Activated B cell treated with CpG ODN at 0.5 μM for 24 hours (primary cell): Measurements from ENCODE around the gene LRP4. TPM values are rescaled to one million over a fixed set of nuclear protein-coding genes. Genes with fewer than 3 reads are reported as not detected.

Source experiments
- ATAC-seq: fragments of 200-7000 bp; cut with Tn5 transposase; one replicate; pipeline ENCODE4 v1.10.0; 2021; ENCODE audit warnings: low read depth, mild to moderate bottlenecking, moderate library complexity
- CTCF ChIA-PET: fragments of 350-600 bp; sonication (Branson Sonifier 250); formaldehyde crosslinking; loops from one replicate; lab custom pipeline; 2021; ENCODE audit warnings: antibody characterized with exemption; lab: Charles Lee
- POLR2A ChIA-PET: fragments of 350-600 bp; sonication (Branson Sonifier 250); formaldehyde crosslinking; loops from one replicate; lab custom pipeline; 2021; ENCODE audit warnings: antibody characterized with exemption; lab: Charles Lee
- DNase-seq: peaks from one replicate; pipeline ENCODE4 v3.0.0; 2022
- H3K27ac Mint-ChIP-seq: one replicate; pipeline ENCODE4 v1.8.0; 2020; ENCODE audit warnings: mixed read lengths
- H3K27me3 Mint-ChIP-seq: one replicate; pipeline ENCODE4 v1.8.0; 2021; ENCODE audit warnings: mixed read lengths
- H3K36me3 Mint-ChIP-seq: one replicate; pipeline ENCODE4 v1.8.0; 2021; ENCODE audit warnings: low read depth, mixed read lengths
- H3K4me1 Mint-ChIP-seq: one replicate; pipeline ENCODE4 v1.8.0; 2021; ENCODE audit warnings: mixed read lengths
- H3K4me3 Mint-ChIP-seq: one replicate; pipeline ENCODE4 v1.8.0; 2020; ENCODE audit warnings: mild to moderate bottlenecking, mixed read lengths
- H3K9me3 Mint-ChIP-seq: one replicate; pipeline ENCODE4 v1.8.0; 2020; ENCODE audit warnings: mixed read lengths
- CTCF ChIP-seq: fragments of 200-600 bp; IDR thresholded peaks from one replicate; pipeline ENCODE4 v1.8.0; 2022; ENCODE audit warnings: antibody characterized with exemption, mild to moderate bottlenecking
- intact Hi-C: fragments of 100-400 bp; cut with micrococcal nuclease; formaldehyde crosslinking; loops from one replicate; pipeline ENCODE4 v1.15.1; 2024
- total RNA-seq: library from RNA; stranded (reverse); gene quantifications from 2 replicates; pipeline ENCODE4 v1.2.3, GENCODE V29; 2022

The LRP4 gene
- total RNA-seq, 1 donor from 2014 or later, result 0.16 TPM

- no peak overlapping the region for H3K4me3 Mint-ChIP-seq
- no peak for ATAC-seq
- no peak overlapping the region for H3K27ac Mint-ChIP-seq
- no peak for DNase-seq
- intact Hi-C loops, result no loop called here
- ChIA-PET CTCF (no interaction called here), POLR2A (no interaction called here)
- H3K27me3 Mint-ChIP-seq, result no peaks in the 10 kb centered on the region
- no peaks in the 10 kb centered on the region for H3K36me3 Mint-ChIP-seq
- no peak for TF ChIP-seq CTCF
- H3K9me3 Mint-ChIP-seq, result no peaks in the 10 kb centered on the region
- no peaks in the 10 kb centered on the region for H3K4me1 Mint-ChIP-seq
These were observed 18.1 kb downstream of the LRP4 start for GRCh38 chr11:46900091-46900746.

- CTCF ChIA-PET, result no interaction called here
- intact Hi-C loops, result no loop called here
These were observed 18.8 kb downstream of the LRP4 start for GRCh38 chr11:46899501-46900025.

GRCh38 chr11:46898396-46899095, 19.8 kb downstream of the LRP4 start:
- H3K27ac Mint-ChIP-seq, result no peak overlapping the region
- H3K4me1 Mint-ChIP-seq, result no peaks in the 10 kb centered on the region
- DNase-seq, result no peak
- H3K36me3 Mint-ChIP-seq, result no peaks in the 10 kb centered on the region
- ATAC-seq, result no peak
- POLR2A ChIA-PET, result no interaction called here
- intact Hi-C loops, result no loop called here
- H3K4me3 Mint-ChIP-seq, result no peak overlapping the region
- no peaks in the 10 kb centered on the region for H3K27me3 Mint-ChIP-seq
- no peak for TF ChIP-seq CTCF
- no peaks in the 10 kb centered on the region for H3K9me3 Mint-ChIP-seq
- CTCF ChIA-PET, result no interaction called here

More at GRCh38 chr11:46899501-46900025, 18.8 kb downstream of the LRP4 start:
- TF ChIP-seq CTCF, result no peak
- DNase-seq, result no peak
- no peak overlapping the region for H3K4me3 Mint-ChIP-seq
- H3K27ac Mint-ChIP-seq, result no peak overlapping the region
- ATAC-seq, result no peak
- no peaks in the 10 kb centered on the region for H3K4me1 Mint-ChIP-seq
- POLR2A ChIA-PET, result no interaction called here
- H3K27me3 Mint-ChIP-seq, result no peaks in the 10 kb centered on the region
- H3K9me3 Mint-ChIP-seq, result no peaks in the 10 kb centered on the region
- no peaks in the 10 kb centered on the region for H3K36me3 Mint-ChIP-seq

GRCh38 chr11:46896719-46897406, 21.5 kb downstream of the LRP4 start:
- H3K9me3 Mint-ChIP-seq, result no peaks in the 10 kb centered on the region
- DNase-seq (no peak), ATAC-seq (no peak)
- CTCF ChIA-PET, result no interaction called here
- no peak overlapping the region for H3K4me3 Mint-ChIP-seq
- H3K36me3 Mint-ChIP-seq, result no peaks in the 10 kb centered on the region
- intact Hi-C loops, result no loop called here
- TF ChIP-seq CTCF, result no peak
- no peaks in the 10 kb centered on the region for H3K27me3 Mint-ChIP-seq
- no peak overlapping the region for H3K27ac Mint-ChIP-seq
- H3K4me1 Mint-ChIP-seq, result no peaks in the 10 kb centered on the region
- POLR2A ChIA-PET, result interaction anchor here (0.5 kb wide), 1 partner anchor 318 kb away, joined by 3 read pairs; no protein-coding TSS in a partner anchor

GRCh38 chr11:46895821-46896220, 22.5 kb downstream of the LRP4 start:
- no peaks in the 10 kb centered on the region for H3K4me1 Mint-ChIP-seq
- no peaks in the 10 kb centered on the region for H3K9me3 Mint-ChIP-seq
- ChIA-PET POLR2A (no interaction called here), CTCF (interaction anchor here (1.0 to 1.1 kb wide), 2 partner anchors 9 to 257 kb away, joined by 3 read pairs; no protein-coding TSS in a partner anchor)
- ATAC-seq (no peak), DNase-seq (no peak)
- no peak overlapping the region for H3K27ac Mint-ChIP-seq
- intact Hi-C loops, result no loop called here
- H3K36me3 Mint-ChIP-seq, result no peaks in the 10 kb centered on the region
- no peak for TF ChIP-seq CTCF
- no peaks in the 10 kb centered on the region for H3K27me3 Mint-ChIP-seq
- no peak overlapping the region for H3K4me3 Mint-ChIP-seq
